ENCODE results near the gene BUD31. TPM values are rescaled to one million over a fixed set of nuclear protein-coding genes. Genes with fewer than 3 reads are reported as not detected.

BUD31 gene
- total and polyA plus RNA-seq, 2 experiments from 2014 or later: 77.1 to 247 TPM

GRCh38 chr7:99372275-99373090, 36.3 kb upstream of the BUD31 start:
- H3K4me2 ChIP-seq: no peak overlapping the region
- ATAC-seq: no peak
- H3K4me1 ChIP-seq (ENCODE audit: insufficient read depth): no peaks in the 10 kb centered on the region
- H3K27me3 ChIP-seq (ENCODE audit: insufficient read depth): no peaks in the 10 kb centered on the region
- peak; percentile 39 for DNase-seq (ENCODE audit: low spot score)
- H3K9me3 Mint-ChIP-seq: no peaks in the 10 kb centered on the region
- H3K36me3 Mint-ChIP-seq (ENCODE audit: low read depth): peaks cover under 1% of the 10 kb centered on the region; the same call in 1 of the 3 replicates
- peaks cover 15% of the 10 kb centered on the region for H4K20me1 ChIP-seq (replicated peaks; ENCODE audit: insufficient read depth)
- 0 out of 2 replicates have a peak, but pooled peaks cover 6% of the 10 kb centered on the region for H3F3A ChIP-seq (replicated peaks; ENCODE audit: low read depth)
- H3K79me2 ChIP-seq (replicated peaks; ENCODE audit: insufficient read depth): peaks cover 14% of the 10 kb centered on the region
- H3K9me2 ChIP-seq (ENCODE audit: insufficient read depth): no peaks in the 10 kb centered on the region
- H3K4me3 ChIP-seq: no peak overlapping the region
- no peak for TF ChIP-seq REST (IDR thresholded peaks at IDR 0.05; ENCODE audit: unreplicated experiment)
- no peak for TF ChIP-seq JUNB (IDR thresholded peaks at IDR 0.05; ENCODE audit: unreplicated experiment)
- TF ChIP-seq NANOG (IDR thresholded peaks at IDR 0.05; ENCODE audit: borderline replicate concordance): no peak
- TF ChIP-seq POLR2AphosphoS5 (IDR thresholded peaks at IDR 0.05; ENCODE audit: low read depth): no peak
- TF ChIP-seq ZNF114 (CRISPR knock-in tag; IDR thresholded peaks at IDR 0.05): no peak
- no peak for TF ChIP-seq EZH2 (IDR thresholded peaks at IDR 0.05; ENCODE audit: low read depth, unreplicated experiment)
- no peak for TF ChIP-seq ZNF331 (CRISPR knock-in tag; IDR thresholded peaks at IDR 0.05; ENCODE audit: low read depth)
- TF ChIP-seq EZH2phosphoT487 (IDR thresholded peaks at IDR 0.05; ENCODE audit: unreplicated experiment): no peak
- no peak for TF ChIP-seq STAT1 (IDR thresholded peaks at IDR 0.05; ENCODE audit: unreplicated experiment)
- TF ChIP-seq, protein P1, sequence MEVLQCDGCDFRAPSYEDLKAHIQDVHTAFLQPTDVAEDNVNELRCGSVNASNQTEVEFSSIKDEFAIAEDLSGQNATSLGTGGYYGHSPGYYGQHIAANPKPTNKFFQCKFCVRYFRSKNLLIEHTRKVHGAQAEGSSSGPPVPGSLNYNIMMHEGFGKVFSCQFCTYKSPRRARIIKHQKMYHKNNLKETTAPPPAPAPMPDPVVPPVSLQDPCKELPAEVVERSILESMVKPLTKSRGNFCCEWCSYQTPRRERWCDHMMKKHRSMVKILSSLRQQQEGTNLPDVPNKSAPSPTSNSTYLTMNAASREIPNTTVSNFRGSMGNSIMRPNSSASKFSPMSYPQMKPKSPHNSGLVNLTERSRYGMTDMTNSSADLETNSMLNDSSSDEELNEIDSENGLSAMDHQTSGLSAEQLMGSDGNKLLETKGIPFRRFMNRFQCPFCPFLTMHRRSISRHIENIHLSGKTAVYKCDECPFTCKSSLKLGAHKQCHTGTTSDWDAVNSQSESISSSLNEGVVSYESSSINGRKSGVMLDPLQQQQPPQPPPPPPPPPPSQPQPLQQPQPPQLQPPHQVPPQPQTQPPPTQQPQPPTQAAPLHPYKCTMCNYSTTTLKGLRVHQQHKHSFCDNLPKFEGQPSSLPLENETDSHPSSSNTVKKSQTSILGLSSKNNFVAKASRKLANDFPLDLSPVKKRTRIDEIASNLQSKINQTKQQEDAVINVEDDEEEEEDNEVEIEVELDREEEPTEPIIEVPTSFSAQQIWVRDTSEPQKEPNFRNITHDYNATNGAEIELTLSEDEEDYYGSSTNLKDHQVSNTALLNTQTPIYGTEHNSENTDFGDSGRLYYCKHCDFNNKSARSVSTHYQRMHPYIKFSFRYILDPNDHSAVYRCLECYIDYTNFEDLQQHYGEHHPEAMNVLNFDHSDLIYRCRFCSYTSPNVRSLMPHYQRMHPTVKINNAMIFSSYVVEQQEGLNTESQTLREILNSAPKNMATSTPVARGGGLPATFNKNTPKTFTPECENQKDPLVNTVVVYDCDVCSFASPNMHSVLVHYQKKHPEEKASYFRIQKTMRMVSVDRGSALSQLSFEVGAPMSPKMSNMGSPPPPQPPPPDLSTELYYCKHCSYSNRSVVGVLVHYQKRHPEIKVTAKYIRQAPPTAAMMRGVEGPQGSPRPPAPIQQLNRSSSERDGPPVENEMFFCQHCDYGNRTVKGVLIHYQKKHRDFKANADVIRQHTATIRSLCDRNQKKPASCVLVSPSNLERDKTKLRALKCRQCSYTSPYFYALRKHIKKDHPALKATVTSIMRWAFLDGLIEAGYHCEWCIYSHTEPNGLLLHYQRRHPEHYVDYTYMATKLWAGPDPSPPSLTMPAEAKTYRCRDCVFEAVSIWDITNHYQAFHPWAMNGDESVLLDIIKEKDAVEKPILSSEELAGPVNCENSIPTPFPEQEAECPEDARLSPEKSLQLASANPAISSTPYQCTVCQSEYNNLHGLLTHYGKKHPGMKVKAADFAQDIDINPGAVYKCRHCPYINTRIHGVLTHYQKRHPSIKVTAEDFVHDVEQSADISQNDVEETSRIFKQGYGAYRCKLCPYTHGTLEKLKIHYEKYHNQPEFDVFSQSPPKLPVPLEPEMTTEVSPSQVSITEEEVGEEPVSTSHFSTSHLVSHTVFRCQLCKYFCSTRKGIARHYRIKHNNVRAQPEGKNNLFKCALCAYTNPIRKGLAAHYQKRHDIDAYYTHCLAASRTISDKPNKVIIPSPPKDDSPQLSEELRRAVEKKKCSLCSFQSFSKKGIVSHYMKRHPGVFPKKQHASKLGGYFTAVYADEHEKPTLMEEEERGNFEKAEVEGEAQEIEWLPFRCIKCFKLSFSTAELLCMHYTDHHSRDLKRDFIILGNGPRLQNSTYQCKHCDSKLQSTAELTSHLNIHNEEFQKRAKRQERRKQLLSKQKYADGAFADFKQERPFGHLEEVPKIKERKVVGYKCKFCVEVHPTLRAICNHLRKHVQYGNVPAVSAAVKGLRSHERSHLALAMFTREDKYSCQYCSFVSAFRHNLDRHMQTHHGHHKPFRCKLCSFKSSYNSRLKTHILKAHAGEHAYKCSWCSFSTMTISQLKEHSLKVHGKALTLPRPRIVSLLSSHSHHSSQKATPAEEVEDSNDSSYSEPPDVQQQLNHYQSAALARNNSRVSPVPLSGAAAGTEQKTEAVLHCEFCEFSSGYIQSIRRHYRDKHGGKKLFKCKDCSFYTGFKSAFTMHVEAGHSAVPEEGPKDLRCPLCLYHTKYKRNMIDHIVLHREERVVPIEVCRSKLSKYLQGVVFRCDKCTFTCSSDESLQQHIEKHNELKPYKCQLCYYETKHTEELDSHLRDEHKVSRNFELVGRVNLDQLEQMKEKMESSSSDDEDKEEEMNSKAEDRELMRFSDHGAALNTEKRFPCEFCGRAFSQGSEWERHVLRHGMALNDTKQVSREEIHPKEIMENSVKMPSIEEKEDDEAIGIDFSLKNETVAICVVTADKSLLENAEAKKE (CRISPR knock-in tag; IDR thresholded peaks at IDR 0.05): no peak
- no peak for TF ChIP-seq CREB1 (CRISPR knock-in tag; IDR thresholded peaks at IDR 0.05; ENCODE audit: low read depth)
- TF ChIP-seq CTCF (conservative IDR thresholded peaks at IDR 0.05; ENCODE audit: low read depth in 2 of 2): no peak
- no peak for TF ChIP-seq ETS1 (IDR thresholded peaks at IDR 0.05)
- H2AFZ ChIP-seq: no peak overlapping the region
- H3K36me3 ChIP-seq (ENCODE audit: insufficient read depth): no peaks in the 10 kb centered on the region
- H3K27ac Mint-ChIP-seq: no peak overlapping the region
- no peak overlapping the region for H3K27ac ChIP-seq (ENCODE audit: low read depth)
- peaks cover 3% of the 10 kb centered on the region; the same call in 1 of the 3 replicates for H3K4me1 Mint-ChIP-seq
- H3K27me3 Mint-ChIP-seq (ENCODE audit: insufficient read depth, low read depth, poor library complexity): peaks cover 9% of the 10 kb centered on the region
- peak overlapping the region; percentile 61; the same call in 2 of the 3 replicates for H3K4me3 Mint-ChIP-seq
